Activated naive CD8-positive, alpha-beta T cell treated with anti-CD3 and anti-CD28 coated beads for 36 hours (primary cell): ENCODE data around the gene CRK. TPM values are rescaled to one million over a fixed set of nuclear protein-coding genes. Genes with fewer than 3 reads are reported as not detected.
"Not testable (repeated sequence)": the region's sequence is repeated elsewhere in the genome, so short reads cannot be mapped to it uniquely, and the experiment has no call there.

Source experiments
- DNase-seq: peaks from one replicate; pipeline ENCODE4 v3.0.0; 2021
- H3K27ac Mint-ChIP-seq: one replicate; pipeline ENCODE4 v1.8.0; 2022; ENCODE audit warnings: mild to moderate bottlenecking, moderate library complexity, mixed read lengths
- H3K27me3 Mint-ChIP-seq: one replicate; pipeline ENCODE4 v1.8.0; 2022; ENCODE audit warnings: mild to moderate bottlenecking, mixed read lengths
- H3K36me3 Mint-ChIP-seq: one replicate; pipeline ENCODE4 v1.8.0; 2021; ENCODE audit warnings: mild to moderate bottlenecking, mixed read lengths
- H3K4me1 Mint-ChIP-seq: one replicate; pipeline ENCODE4 v1.8.0; 2021; ENCODE audit warnings: mixed read lengths
- H3K4me3 Mint-ChIP-seq: one replicate; pipeline ENCODE4 v1.8.0; 2022; ENCODE audit warnings: mild to moderate bottlenecking, moderate library complexity, mixed read lengths
- H3K9me3 Mint-ChIP-seq: one replicate; pipeline ENCODE4 v1.8.0; 2022; ENCODE audit warnings: mixed read lengths
- total RNA-seq, 2 experiments: library from RNA; stranded (reverse); gene quantifications; one replicate each; pipeline ENCODE4 v1.2.3, GENCODE V29; 2021

Gene CRK
- total RNA-seq, 2 experiments from 2014 or later, result 13.5 to 14.0 TPM

- not testable (repeated sequence) for H3K9me3 Mint-ChIP-seq, H3K27me3 Mint-ChIP-seq, DNase-seq, H3K4me3 Mint-ChIP-seq
- Mint-ChIP-seq H3K27ac (peak overlapping the region; percentile 11), H3K4me1 (peaks cover 77% of the 10 kb centered on the region), H3K36me3 (peaks cover 27% of the 10 kb centered on the region)
Observed at GRCh38 chr17:1378476-1378860, 77.6 kb downstream of the CRK start.

DNA sequence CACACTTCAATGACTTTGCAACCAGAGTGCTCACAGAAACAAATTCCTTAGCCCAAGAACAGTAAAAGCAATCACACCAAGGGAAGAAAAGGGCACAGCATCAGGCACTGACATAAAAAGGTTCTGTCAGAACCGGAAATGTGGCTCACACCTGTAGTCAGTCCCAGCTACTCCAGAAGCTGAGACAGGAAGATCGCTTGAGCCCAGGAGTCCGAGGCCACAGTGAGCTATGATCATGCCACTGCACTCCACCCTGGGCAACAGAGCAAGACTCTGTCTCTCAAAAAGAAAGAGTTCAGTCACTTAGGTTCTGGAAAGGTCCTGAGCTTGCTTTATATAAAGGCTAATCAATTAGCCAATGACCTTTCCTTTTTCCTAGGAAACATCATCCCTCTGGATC is 78.7 kb downstream of the CRK start:
- Mint-ChIP-seq H3K36me3 (peaks cover 34% of the 10 kb centered on the region), H3K27ac (peak overlapping the region; percentile 16), H3K4me1 (peaks cover 81% of the 10 kb centered on the region), H3K9me3 (no peaks in the 10 kb centered on the region), H3K4me3 (no peak overlapping the region), H3K27me3 (no peaks in the 10 kb centered on the region)
- DNase-seq, result no peak

GRCh38 chr17:1376061-1376460 is 80.0 kb downstream of the CRK start:
- peaks cover 34% of the 10 kb centered on the region for H3K36me3 Mint-ChIP-seq
- H3K4me1 Mint-ChIP-seq, result peaks cover 78% of the 10 kb centered on the region
- no peak for DNase-seq
- no peaks in the 10 kb centered on the region for H3K27me3 Mint-ChIP-seq
- no peaks in the 10 kb centered on the region for H3K9me3 Mint-ChIP-seq
- peak overlapping the region; percentile 30 for H3K4me3 Mint-ChIP-seq
- peak overlapping the region; percentile 60 for H3K27ac Mint-ChIP-seq

DNA sequence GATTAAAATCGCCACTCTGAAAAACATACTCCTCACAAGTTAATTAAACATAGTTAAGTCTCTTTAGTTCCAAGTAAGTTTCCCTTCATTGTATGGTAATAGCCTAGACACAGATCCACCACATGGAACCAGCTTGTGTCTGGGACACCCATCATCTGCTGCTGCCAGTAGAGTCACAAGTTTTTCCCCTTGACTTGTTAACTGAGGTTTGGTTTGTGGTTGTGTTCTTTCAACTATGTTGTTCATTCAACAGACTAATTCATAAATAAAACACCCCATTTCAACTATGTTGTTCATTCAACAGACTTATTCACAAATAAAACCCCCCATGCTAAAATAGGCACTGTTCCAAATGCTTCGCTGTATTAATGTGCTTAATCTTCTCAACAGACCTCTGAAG is 80.4 kb downstream of the CRK start:
- DNase-seq, result no peak
- Mint-ChIP-seq H3K27ac (peak overlapping the region; percentile 60), H3K36me3 (peaks cover 37% of the 10 kb centered on the region), H3K9me3 (no peaks in the 10 kb centered on the region), H3K4me3 (peak overlapping the region; percentile 32), H3K4me1 (peaks cover 76% of the 10 kb centered on the region), H3K27me3 (no peaks in the 10 kb centered on the region)

- Mint-ChIP-seq H3K9me3 (no peaks in the 10 kb centered on the region), H3K4me1 (peaks cover 67% of the 10 kb centered on the region), H3K27me3 (no peaks in the 10 kb centered on the region), H3K27ac (peak overlapping the region; percentile 60), H3K36me3 (peaks cover 37% of the 10 kb centered on the region), H3K4me3 (peak overlapping the region; percentile 29)
- no peak for DNase-seq
Observed at GRCh38 chr17:1374431-1375177, 81.4 kb downstream of the CRK start.

DNA sequence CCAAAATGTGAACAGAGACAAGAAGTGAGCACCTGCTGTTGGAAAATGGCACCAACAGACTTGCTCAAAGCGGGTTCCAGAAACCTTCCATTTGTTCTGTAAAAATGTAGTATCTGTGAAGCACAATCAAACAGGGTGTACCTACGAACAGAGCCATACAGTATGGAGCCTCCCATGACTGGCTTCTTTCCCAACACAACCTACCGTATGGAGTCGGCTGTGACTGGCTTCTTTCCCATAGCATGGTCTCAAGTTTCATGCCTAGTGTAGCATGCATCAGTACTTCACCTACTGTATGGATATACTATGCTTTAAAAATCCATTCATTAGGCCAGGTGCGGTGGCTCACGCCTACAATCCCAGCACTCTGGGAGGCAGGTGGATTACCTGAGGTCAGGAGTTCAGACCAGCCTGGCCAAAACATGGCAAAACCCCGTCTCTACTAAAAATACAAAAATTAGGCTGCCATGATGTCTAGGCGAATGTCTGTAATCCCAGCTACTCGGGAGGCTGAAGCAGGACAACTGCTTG is 82.3 kb downstream of the CRK start:
- Mint-ChIP-seq H3K4me1 (peaks cover 65% of the 10 kb centered on the region), H3K27me3 (no peaks in the 10 kb centered on the region), H3K9me3 (no peaks in the 10 kb centered on the region), H3K4me3 (no peak overlapping the region), H3K27ac (no peak overlapping the region), H3K36me3 (peaks cover 37% of the 10 kb centered on the region)
- no peak for DNase-seq

DNA sequence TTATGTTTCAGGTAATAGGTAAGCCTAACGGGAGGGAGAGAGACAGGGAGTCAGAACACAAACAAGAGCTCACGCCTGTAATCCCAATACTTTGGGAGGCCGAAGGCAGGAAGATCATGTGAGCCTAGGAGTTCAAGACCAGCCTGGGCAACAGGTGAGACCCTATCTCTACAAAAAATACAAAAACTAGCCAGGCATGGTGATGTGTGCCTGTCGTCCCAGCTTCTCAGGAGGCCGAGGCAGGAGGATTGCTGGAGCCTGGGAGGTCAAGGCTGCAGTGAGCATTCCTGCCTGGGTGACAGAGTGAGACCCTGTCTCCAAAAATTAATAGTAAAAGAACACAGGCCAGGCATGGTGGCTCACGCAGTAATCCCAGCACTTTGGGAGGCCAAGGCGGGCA is 83.4 kb downstream of the CRK start:
- H3K9me3 Mint-ChIP-seq, result no peaks in the 10 kb centered on the region
- H3K36me3 Mint-ChIP-seq, result peaks cover 37% of the 10 kb centered on the region
- H3K4me1 Mint-ChIP-seq, result peaks cover 63% of the 10 kb centered on the region
- DNase-seq, result no peak
- H3K27ac Mint-ChIP-seq, result peak overlapping the region; percentile 51
- no peak overlapping the region for H3K4me3 Mint-ChIP-seq
- H3K27me3 Mint-ChIP-seq, result no peaks in the 10 kb centered on the region

GRCh38 chr17:1371893-1372590 is 84.0 kb downstream of the CRK start:
- Mint-ChIP-seq H3K9me3 (no peaks in the 10 kb centered on the region), H3K36me3 (peaks cover 40% of the 10 kb centered on the region), H3K27ac (peak overlapping the region; percentile 51), H3K4me3 (no peak overlapping the region), H3K4me1 (peaks cover 63% of the 10 kb centered on the region), H3K27me3 (no peaks in the 10 kb centered on the region)
- DNase-seq, result no peak

Other genes starting within 250 kb of the CRK start
- not detected for gene BHLHA9, start 185.8 kb downstream of the CRK start, total RNA-seq
- gene TRARG1, start 176.6 kb downstream of the CRK start, total RNA-seq, result not detected
- 100 to 1,000 TPM; 550 to 555 TPM for gene YWHAE, start 56.0 kb downstream of the CRK start, total RNA-seq
- 10 to 100 TPM; 10.5 to 11.7 TPM for gene MYO1C, start 36.5 kb upstream of the CRK start, total RNA-seq
- 10 to 100 TPM; 18.1 to 18.2 TPM for gene INPP5K, start 60.4 kb upstream of the CRK start, total RNA-seq
- 10 to 100 TPM; 54.9 to 58.4 TPM for gene PITPNA, start 106.6 kb upstream of the CRK start, total RNA-seq
- 1 to 10 TPM; 3.7 to 4.6 TPM for gene SLC43A2, start 172.6 kb upstream of the CRK start, total RNA-seq
- 1 to 10 TPM; 2.5 to 2.6 TPM for gene SCARF1, start 189.5 kb upstream of the CRK start, total RNA-seq
- 1 to 10 TPM; 3.2 to 3.4 TPM for gene RILP, start 193.6 kb upstream of the CRK start, total RNA-seq
- 100 to 1,000 TPM; 418 to 428 TPM for gene PRPF8, start 228.6 kb upstream of the CRK start, total RNA-seq